HG02610 (cell line): ENCODE data around the gene S100A14.
"Not testable (repeated sequence)": the region's sequence is repeated elsewhere in the genome, so short reads cannot be mapped to it uniquely, and the experiment has no call there.

Experiments
- ATAC-seq: cut with Tn5 transposase; IDR thresholded peaks from one replicate; pipeline ENCODE4 v1.9.1; 2021; ENCODE audit warnings: mild to moderate bottlenecking, moderate library complexity; ENCODE audit not compliant: unreplicated experiment

S100A14 gene

DNA sequence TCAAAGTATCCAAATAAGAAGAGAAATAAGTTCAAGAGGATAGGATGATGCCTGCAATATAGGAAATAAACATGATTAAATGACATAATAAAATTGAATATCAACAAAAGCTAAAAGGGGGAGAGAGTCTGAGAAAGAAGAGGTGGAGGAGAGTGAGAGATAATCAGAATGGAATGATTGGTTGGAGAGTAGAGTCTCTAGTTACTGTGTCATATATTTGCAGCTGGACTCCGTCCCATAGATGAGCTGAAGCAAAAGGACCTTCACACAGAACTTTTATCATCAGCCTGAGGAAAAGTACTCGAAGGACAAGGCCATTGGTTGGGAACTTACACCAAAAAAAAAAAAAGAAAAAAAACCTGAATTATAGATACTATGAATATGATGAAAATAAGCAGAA is 27.6 kb downstream of the S100A14 start:
- no peak for ATAC-seq

DNA sequence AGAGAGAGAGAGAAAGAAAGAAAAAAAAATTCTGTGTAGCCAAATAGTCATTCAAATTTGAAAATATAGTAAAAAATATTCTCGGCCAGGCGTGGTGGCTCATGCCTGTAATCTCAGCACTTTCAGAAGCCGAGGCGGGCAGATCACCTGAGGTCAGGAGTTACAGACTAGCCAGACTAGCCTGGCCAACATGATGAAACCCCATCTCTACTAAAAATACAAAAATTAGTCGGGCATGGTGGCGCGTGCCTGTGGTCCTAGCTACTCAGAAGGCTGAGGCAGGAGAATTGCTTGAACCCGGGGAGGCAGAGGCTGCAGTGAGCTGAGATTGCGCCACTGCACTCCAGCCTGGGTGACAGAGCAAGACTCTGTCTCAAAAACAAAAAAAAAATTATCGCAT is 28.1 kb downstream of the S100A14 start:
- ATAC-seq: not testable (repeated sequence)

DNA sequence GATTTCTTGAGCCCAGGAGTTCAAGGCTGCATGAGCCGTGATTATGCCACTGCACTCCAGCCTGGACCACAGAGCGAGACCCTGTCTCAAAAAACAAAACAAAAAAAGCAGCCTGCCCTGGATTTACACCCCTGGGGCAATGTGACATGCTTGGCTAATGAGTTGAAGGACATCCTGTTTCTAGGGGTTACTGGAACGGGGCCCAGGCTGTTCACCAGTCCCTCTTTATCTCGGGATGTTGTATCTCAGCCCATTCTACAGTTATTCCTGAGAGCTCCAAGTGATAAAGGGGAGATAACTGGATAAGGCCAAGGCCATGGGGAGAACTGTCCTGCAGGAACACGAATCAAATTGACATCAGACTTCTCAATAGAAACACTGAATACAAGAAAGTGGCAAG is 28.8 kb downstream of the S100A14 start:
- no peak for ATAC-seq

DNA sequence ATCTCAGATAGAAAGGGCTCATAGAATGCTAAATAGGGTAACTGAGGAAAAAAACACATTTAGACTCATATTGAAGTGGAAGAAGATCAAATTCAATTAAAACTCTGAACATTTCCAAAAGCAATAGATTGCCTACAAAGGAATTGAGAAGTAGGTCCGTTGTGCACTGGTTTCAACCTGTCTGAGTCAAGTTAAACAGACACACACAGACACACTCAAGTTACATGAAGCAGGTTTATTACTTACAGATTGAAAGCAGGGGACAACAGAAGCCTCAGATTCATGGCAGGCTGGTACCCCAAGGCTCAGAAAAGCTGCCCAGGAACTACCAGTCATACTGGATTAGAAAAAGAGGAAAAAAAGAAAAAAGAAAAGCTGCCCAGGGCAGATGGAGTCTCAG is 29.8 kb downstream of the S100A14 start:
- no peak for ATAC-seq

DNA sequence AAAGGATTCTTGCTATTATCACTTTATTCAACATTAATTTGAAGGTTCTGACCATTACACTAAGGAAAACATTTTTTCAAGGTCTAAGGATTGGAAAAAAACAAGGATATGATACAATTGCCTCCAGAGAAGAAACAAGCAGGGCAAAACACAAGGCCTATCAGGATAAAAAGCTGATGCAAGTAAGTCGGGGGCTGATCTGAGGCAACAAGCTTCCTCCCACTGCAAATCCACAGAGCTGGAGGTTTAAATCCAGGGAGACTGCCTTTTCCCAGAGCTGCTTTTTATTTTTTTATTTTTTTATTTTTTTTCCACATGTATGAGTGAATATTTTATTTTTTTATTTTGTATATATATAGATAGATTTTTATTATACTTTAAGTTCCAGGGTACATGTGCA is 31.1 kb downstream of the S100A14 start:
- no peak for ATAC-seq

DNA sequence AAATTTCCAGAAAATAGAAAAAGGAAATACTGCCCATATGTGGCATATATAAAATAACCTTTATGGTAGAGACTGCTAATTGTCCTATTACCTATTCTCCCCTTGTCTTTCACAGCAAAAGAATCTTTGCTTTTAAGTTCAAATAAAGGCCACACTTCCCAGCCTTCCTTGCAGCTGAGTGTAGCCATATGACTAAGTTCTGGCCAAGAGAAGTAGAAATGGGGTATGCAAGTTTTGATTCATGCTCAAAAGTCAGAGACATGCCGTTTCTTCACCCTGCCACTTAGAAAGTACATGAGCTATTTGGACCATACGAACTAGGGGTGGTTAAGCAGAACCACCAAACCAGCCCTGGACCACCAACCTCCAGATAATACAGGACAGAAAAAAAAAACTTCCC is 32.1 kb downstream of the S100A14 start:
- no peak for ATAC-seq

DNA sequence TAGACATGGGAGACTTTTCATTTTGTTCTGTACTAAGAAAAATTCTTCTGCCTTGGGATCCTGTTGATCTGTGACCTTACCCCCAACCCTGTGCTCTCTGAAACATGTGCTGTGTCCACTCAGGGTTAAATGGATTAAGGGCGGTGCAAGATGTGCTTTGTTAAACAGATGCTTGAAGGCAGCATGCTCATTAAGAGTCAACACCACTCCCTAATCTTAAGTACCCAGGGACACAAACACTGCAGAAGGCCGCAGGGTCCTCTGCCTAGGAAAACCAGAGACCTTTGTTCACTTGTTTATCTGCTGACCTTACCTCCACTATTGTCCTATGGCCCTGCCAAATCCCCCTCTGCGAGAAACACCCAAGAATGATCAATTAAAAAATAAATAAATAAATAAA is 32.6 kb downstream of the S100A14 start:
- ATAC-seq: not testable (repeated sequence)

DNA sequence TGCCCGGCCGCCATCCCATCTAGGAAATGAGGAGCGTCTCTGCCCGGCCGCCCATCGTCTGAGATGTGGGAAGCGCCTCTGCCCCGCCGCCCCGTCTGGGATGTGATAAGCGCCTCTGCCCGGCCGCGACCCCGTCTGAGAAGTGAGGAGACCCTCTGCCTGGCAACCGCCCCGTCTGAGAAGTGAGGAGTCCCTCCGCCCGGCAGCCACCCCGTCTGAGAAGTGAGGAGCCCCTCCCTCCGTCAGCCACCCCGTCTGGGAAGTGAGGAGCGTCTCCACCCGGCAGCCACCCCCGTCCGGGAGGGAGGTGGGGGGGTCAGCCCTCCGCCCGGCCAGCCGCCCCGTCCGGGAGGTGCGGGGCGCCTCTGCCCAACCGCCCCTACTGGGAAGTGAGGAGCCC is 33.3 kb downstream of the S100A14 start:
- ATAC-seq: not testable (repeated sequence)

DNA sequence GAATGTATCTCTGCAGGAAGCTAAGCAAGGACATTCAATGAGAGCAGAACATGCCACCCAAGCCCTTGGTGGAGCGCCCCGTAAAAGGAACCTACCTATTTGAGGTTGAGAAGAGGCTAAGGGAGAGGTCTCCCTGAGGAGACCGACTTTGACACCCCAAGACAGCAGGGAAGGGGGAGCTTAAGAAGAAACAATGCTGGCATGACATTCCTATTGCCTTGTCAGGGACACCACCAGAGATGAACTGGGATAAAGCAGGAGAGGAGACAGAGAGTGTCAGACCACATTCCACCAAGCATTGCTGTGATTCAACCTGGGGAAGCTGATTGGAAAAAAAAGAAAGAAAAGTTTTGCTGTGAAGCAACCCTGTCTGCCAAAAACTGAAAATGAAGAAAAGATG is 37.2 kb downstream of the S100A14 start:
- ATAC-seq: no peak

DNA sequence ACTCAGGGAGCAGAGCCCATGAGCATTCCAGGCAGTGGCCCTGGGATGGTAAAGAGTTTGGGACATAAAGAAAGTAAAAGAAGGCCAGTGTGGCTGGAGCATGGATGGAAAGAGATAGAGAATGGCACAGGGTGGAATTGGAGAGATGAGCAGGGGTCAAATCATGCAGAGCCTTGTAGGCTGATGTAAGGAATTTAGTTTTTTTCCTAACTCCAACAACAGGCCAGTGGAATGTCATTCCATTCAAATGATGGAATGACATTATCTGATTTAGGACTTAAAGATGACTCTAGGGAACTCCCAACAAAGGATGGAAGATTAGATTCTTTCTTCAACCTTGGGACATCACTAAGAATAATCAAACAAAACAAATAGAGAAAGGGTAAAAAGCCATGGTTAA is 37.6 kb downstream of the S100A14 start:
- no peak for ATAC-seq

DNA sequence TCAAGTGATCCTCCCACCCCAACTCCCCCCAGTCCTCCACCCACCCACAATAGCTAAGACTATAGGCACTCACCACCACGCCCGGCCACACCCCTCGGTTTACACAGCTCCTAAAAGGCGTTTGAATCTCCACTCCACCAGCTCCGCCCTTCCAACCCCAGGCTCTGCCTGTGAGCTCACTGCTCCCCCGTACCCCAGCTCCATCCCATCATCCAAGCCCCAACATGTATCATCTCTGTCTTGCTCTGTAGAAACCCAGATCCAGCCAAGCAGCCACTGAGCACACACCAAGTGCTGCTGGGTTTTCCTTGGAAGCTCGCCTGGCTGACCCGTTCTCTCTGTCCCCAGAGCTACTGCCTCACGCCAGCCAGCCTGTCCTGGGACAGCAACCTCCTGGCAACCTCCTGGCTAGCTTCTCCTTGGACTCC is 38.5 kb downstream of the S100A14 start:
- no peak for ATAC-seq

DNA sequence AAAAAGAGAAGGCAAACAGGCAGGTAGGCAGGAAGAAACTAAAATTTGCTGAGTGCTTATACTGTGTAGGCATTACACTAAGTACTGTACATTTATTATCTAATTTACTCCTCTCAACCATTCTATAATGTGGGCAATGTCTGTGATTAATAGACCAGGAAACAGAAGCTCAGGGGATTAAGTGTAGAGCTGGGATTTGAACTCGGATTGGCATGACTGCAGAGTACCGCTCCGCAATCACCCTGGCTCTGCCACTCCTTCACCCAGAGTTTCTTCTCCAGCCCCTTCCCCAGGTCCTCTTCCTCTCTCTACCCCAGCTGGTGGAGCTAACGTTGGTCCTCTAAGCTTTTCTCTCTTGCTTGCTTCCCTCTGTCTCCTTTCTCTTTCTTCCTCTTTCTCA is 39.0 kb downstream of the S100A14 start:
- no peak for ATAC-seq

DNA sequence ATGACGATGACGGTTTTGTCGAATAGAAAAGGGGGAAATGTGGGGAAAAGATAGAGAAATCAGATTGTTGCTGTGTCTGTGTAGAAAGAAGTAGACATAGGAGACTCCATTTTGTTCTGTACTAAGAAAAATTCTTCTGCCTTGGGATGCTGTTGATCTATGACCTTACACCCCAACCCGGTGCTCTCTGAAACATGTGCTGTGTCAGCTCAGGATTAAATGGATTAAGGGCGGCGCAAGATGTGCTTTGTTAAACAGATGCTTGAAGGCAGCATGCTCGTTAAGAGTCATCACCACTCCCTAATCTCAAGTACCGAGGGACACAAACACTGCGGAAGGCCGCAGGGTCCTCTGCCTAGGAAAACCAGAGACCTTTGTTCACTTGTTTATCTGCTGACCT is 40.6 kb downstream of the S100A14 start:
- not testable (repeated sequence) for ATAC-seq

DNA sequence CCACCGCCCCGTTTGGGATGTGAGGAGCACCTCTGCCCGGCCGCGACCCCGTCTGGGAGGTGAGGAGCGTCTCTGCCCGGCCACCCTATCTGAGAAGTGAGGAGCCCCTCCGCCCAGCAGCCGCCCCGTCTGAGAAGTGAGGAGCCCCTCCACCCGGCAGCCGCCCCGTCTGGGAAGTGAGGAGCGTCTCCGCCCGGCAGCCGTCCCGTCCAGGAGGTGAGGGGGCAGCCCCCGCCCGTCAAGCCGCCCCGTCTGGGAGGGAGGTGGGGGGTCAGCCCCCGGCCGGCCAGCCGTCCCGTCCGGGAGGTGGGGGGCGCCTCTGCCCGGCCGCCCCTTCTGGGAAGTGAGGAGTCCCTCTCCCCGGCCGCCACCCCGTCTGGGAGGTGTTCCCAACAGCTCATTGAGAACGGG is 41.0 kb downstream of the S100A14 start:
- not testable (repeated sequence) for ATAC-seq

DNA sequence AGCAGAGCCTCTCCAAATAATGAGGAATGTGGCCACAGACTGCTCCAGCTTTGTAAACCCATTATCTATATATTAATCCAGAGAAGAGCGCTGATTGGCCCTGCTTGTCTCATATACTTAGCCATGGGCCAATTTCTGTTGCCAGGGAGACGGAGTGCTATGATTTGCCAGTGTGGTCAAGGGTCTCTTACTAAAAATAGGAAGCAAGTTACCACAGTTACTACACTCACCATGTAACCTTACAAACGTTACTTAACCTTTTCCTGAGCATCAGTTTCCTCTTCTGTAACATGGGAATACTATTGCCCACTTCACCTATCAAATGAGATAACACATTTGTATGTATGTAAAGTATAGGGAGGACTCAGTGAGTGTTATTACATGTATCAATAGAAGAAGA is 42.8 kb downstream of the S100A14 start:
- no peak for ATAC-seq

DNA sequence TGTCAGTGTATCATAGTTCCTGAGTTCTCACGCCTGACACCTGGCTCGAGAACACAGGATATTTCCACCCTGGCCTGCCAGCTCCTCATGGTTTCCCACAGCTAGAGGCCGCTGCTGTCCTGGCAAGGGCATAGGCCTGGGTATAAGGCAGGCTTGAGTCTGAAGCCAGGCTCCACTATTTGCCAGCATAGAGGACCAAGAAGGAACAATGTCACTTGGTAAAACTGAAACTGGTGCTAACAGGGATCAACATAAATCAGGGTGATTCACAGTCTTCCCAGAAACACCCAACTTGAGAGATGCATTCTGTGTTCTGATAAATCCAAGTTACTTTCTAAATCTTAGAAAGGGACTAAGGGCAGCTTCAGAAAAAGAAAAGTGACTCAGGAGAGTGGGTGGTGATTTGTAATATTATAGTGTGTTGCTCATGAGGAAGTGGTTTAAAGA is 43.5 kb downstream of the S100A14 start:
- ATAC-seq: peak; percentile 58

DNA sequence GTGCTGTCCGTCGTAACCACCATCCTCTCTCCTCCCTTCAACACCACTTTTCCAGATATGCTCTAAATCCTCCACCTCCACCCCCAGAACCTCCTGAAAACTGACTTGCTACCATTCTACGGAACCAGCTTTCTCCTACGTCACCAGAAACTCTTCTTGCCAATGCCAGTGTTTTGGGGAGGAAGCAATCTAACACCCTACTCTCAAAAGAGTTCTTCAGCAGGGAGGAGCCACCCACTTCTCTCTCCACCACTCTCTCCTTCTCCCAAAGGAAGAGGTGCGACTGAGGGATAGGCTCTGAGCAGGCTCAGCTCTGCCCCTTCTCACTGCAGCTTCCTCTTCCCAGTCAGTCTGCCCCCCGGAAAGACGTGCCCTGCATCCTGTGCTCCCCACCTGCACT is 44.4 kb downstream of the S100A14 start:
- no peak for ATAC-seq

DNA sequence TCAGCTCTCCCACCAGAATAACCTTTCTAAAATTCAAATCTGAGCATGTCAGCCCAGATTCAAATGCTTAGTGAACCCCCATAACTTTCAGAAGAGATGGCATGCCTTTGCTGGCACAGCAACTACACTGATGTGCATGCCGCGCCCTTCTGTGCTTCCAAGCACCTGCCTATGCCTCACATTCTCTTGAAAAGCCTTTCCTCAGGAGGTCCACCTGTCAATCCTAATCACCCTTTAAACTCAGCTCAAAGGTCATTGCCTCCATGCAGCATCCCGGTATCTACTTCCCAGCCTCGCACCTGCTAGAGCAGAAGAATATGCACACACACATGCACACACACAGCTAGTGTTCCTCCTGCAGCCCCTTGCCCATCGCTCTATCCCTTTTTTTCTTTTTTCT is 45.3 kb downstream of the S100A14 start:
- no peak for ATAC-seq

DNA sequence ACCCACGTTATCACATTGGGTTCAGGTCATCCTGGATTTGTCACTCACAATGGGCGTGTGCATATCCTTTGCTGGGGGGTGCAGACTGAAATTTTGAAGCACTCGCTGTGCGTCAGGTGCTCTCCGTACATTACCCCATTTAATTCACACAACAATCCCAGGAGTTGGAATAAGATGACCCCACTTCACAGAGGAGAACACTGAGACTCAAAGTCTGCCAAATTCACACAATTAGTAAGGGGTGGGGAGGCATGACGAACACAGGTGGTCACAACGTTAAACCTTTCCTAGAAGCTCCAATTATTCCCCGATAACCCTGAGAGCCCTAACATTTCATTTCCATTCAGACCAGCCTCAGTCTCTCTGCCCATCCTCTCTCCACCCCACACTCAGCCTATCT is 46.7 kb downstream of the S100A14 start:
- ATAC-seq: no peak

DNA sequence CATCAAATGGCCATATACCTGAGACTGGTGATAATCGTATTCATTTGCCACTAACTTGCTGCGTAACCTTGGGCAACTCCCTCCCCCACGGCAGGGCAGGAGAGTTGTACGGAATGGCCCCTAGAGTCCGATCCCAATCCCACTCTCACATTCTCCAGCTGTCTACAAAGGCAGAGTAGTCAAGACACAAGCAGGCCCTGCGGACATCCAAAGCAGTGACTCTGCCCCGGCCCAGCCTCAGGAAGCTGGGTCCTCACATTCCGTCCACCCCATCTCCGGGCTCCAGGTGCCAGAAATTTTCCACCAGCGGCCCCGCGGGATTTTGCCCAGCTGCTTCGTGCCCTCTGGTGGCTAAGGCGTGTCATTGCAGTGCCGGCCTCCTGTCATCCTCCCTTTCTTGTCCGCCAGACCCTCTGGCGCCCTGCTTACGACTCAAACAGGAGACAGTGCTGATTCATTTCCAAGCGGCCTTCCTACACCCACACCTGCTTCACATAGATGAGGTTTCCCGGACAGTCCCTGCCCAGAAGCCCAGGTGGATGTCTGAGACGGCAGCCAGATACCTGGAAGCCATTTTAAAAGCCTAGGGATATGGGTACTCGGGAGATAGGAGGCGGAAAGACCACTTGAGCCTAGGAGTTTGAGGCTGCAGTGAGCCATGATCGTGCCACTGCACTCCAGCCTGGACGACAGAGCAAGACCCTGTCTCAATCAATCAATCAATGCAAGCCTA is 47.6 kb downstream of the S100A14 start:
- no peak for ATAC-seq

DNA sequence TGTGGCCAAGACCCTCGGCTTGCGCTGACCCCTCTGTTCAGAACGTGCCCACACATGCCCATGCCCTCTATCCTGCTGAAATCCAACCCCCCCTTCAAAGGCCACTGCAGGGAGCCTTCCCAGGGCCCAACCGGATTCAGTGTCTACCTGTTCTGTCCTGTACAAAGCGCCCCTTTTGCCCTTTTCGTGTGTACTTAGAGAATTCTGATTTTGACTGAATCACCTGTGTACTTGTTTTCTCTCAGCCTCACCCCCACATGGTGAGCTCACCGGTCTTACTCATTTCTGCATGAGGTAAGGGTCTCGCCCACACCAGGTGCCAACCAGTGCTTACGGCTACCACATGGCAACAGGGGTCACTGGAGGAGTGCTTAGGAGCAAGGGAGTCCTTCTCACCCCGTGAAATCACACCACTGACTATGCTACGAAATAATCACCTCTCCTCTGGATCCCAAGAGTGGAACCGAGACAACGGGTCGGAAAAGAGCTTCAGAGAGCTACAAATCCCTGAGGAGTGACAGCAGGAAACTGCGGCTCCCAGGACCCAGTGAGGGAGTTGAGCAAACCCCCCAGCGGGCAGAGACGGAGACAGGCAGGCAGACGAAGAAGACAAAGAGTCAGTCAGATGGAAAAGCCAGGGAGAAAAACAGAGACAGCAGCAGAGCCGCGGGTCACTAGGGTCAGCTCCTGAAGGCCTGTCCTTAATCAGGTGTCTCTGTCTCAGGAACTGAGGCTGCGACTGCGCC is 48.3 kb downstream of the S100A14 start:
- ATAC-seq: no peak
